ENCODE results near the gene WNT3A.

WNT3A gene

DNA sequence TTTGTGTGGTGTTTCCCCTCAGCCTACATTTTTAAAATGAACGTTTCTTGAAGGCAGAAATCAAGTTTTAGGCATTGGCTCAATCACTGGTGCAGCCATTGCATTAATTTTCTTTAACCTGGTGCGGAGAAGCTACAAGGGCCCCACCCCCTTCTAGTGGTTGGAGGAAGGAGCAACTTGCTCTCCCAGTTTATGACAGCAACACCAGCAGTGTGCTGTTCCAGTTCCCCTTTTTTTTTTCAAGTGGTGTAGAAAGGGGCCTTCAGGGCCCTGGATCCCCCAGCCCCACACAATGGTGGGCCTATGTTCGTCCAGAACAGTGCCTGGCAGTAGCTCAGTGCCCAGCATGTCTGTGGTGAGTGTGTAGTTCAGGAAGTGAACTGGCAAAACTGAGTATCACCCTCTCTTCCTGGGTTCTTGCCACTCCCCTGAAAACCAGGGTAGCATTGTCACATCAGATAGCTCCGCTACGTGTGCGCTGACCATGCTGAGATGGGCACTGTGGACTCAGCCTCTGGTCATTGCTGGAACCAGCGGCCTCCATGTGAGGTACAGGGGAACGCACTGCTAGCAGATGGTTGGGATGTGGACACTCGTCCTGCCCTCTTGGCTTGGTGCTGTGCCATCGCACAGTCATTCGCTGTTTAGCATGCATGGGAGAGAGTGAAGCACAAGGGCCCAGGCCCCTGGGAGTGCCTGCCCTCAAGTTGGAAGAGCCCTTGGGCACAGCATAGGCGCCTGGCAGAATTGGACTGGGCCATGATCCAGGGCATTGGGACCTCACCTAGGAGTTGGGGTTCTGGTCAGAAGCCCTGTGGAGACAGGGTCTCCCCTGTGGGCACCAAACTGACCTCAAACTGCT is 83.0 kb downstream of the WNT3A start:
- H3K9me3 ChIP-seq (ENCODE audit: control insufficient read depth, low read depth, low read length): no peaks in the 10 kb centered on the region
- H3K36me3 ChIP-seq (ENCODE audit: control insufficient read depth, low read depth, low read length): peaks cover 4% of the 10 kb centered on the region
- no peaks in the 10 kb centered on the region for H3K27me3 ChIP-seq (ENCODE audit: control insufficient read depth, insufficient read depth, low read length)
- H3K4me1 ChIP-seq (ENCODE audit: control insufficient read depth, low read depth, low read length): peaks cover 3% of the 10 kb centered on the region
- no peak overlapping the region for H3K4me3 ChIP-seq (ENCODE audit: low read length)
- H3K27ac ChIP-seq (ENCODE audit: low read length): no peak overlapping the region
- H3K9ac ChIP-seq (ENCODE audit: low read length): no peak overlapping the region

DNA sequence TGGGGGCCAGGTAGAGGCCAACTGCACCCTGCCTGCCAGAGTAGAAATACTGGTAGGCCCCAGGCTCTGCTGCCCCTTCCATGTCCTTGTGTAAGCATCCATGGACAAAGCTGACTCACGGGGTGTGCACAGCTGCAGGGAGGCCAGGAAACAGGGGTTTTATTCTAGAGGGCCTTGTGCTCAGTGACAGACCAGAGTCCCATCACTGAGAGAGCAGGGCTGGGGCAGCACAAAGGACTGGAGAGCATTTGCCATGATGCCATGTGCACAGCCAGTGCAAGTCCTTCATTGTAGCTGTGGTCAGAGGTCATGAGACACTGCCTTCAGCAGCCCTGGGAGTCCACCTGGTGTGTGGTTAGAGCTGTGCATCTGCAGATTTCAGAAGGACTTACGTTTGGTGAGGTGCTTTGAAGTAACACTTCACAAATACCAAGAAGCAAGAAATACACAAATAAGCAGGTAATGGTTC is 83.8 kb downstream of the WNT3A start:
- Histone ChIP-seq H3K9me3 (ENCODE audit: control insufficient read depth, low read depth, low read length) (no peaks in the 10 kb centered on the region), H3K4me3 (ENCODE audit: low read length) (no peak overlapping the region), H3K9ac (ENCODE audit: low read length) (no peak overlapping the region), H3K4me1 (ENCODE audit: control insufficient read depth, low read depth, low read length) (no peaks in the 10 kb centered on the region), H3K36me3 (ENCODE audit: control insufficient read depth, low read depth, low read length) (peaks cover 4% of the 10 kb centered on the region), H3K27ac (ENCODE audit: low read length) (no peak overlapping the region), H3K27me3 (ENCODE audit: control insufficient read depth, insufficient read depth, low read length) (no peaks in the 10 kb centered on the region)

DNA sequence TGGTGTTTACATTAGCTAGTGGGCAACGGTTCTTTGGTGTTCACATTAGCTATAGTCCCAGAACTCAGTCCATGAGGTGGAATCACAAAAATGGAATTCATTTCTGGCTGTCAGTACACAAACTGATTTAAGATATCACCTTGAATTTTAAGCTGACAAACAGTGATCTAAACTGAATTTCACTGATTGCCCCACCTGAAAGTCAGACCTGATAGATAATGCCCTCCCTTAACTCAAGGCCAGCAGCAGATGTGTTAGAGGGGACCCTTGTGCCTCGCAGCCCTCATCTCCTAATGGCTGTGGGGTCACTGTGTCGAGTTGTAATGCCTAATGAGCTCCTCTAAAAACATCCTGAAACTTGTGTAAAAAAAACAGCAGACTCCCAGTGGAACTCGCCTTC is 84.3 kb downstream of the WNT3A start:
- Histone ChIP-seq H3K27ac (ENCODE audit: low read length) (no peak overlapping the region), H3K27me3 (ENCODE audit: control insufficient read depth, insufficient read depth, low read length) (no peaks in the 10 kb centered on the region), H3K36me3 (ENCODE audit: control insufficient read depth, low read depth, low read length) (peaks cover 6% of the 10 kb centered on the region), H3K9ac (ENCODE audit: low read length) (no peak overlapping the region), H3K9me3 (ENCODE audit: control insufficient read depth, low read depth, low read length) (no peaks in the 10 kb centered on the region), H3K4me1 (ENCODE audit: control insufficient read depth, low read depth, low read length) (no peaks in the 10 kb centered on the region), H3K4me3 (ENCODE audit: low read length) (no peak overlapping the region)

DNA sequence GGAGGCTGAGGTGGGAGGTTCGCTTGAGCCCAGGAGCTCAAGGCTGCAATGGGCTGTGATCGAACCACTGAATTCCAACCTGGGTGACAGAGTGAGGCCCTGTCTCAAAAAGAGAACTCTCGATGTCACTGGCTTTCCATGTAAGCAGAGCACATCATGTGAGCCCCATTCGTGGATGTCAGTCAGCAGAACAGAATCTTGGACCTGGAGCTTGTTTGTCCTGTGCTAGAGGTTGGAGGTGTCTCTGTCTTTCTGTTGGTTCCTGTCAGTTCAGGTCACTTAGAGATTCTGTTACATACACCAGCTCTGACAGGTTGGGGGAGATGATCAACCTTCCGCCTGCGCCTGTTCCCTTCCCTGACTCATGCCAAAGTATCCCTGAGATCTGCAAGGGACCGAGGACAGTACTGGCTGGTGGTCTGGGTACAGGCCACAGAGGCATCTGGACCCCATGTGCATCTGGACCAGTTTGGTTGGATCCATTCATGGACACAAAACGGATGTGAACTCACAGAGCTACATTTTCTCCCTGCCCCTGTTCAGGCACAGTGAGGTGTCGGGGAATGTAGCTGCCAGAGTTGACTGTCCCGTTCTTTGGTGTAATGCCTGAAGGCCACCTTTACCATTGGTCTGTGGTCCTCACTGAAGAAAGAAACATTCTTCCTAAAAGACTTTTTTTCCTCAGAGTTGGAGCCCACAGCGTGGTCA is 85.7 kb downstream of the WNT3A start:
- no peak overlapping the region for H3K4me3 ChIP-seq (ENCODE audit: low read length)
- no peaks in the 10 kb centered on the region for H3K27me3 ChIP-seq (ENCODE audit: control insufficient read depth, insufficient read depth, low read length)
- no peaks in the 10 kb centered on the region for H3K4me1 ChIP-seq (ENCODE audit: control insufficient read depth, low read depth, low read length)
- H3K27ac ChIP-seq (ENCODE audit: low read length): no peak overlapping the region
- peaks cover 13% of the 10 kb centered on the region for H3K36me3 ChIP-seq (ENCODE audit: control insufficient read depth, low read depth, low read length)
- no peak overlapping the region for H3K9ac ChIP-seq (ENCODE audit: low read length)
- no peaks in the 10 kb centered on the region for H3K9me3 ChIP-seq (ENCODE audit: control insufficient read depth, low read depth, low read length)

DNA sequence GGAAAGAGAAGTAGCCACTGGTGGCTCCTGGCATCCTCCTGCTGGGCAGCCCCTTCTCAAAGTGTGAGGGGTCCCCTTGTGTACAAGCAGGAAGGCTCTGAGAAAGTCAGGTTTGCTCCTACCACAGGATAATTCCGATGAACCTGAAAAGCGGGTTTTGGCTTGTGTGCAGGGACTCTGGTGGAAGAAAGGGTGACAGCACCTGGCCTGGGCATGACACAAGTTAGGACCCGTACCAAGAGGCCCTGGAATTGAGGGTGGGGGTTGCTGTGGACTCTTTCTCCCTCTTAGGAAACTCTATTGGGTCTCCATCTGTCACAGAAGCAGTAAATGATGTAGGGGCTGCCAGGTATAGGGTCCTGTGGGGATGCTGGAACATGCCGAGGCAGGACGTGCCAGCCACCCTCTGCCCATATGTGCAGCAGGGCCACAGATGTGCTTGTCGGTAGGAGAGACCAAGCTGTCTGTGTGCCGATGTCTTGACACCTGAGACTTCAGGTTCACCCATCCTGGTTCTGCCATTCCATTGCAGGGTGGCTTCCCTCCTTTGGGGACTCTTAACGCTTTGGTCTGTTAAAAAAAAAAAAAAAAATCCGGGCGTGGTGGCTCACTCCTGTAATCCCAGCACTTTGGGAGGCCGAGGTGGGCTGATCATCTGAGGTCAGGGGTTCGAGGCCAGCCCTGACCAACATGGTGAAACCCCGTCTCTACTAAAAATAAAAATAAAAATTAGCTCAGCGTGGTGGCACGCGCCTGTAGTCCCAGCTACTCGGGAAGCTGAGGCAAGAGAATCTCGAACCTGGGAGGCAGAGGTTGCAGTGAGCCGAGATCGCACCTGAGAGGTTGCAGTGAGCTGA is 86.5 kb downstream of the WNT3A start:
- Histone ChIP-seq H3K36me3 (ENCODE audit: control insufficient read depth, low read depth, low read length) (peaks cover 20% of the 10 kb centered on the region), H3K27me3 (ENCODE audit: control insufficient read depth, insufficient read depth, low read length) (no peaks in the 10 kb centered on the region), H3K27ac (ENCODE audit: low read length) (no peak overlapping the region), H3K4me3 (ENCODE audit: low read length) (no peak overlapping the region), H3K9ac (ENCODE audit: low read length) (no peak overlapping the region), H3K9me3 (ENCODE audit: control insufficient read depth, low read depth, low read length) (no peaks in the 10 kb centered on the region), H3K4me1 (ENCODE audit: control insufficient read depth, low read depth, low read length) (no peaks in the 10 kb centered on the region)

DNA sequence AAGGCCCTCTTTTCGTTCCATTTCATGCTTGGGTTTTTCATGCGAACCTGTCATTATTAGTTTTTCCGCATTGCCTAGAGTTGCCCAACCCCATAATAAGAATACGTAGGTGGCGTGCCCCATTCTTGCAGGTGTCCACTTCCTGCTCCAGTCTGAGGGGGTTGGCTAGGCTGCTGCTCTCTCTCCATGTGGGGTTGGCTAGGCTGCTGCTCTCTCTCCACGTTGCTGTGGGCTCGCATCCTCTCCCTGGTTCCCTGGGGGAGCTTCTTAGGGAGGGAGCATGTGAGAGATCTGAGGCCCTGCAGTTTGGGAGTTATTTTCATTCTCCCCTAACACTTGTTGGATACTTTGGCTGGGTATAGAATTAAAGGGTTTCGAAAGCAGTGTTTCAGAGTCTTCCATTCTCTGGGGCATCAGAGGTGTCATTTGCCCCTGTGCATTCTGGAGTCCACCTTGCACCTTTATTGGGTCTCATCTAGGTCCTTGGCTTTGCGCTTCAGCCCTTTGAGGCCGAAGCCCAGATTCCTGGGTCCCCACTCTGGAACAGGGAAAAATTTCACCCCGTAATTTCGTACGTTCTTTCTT is 87.7 kb downstream of the WNT3A start:
- Histone ChIP-seq H3K9me3 (ENCODE audit: control insufficient read depth, low read depth, low read length) (no peaks in the 10 kb centered on the region), H3K4me1 (ENCODE audit: control insufficient read depth, low read depth, low read length) (no peaks in the 10 kb centered on the region), H3K27ac (ENCODE audit: low read length) (no peak overlapping the region), H3K27me3 (ENCODE audit: control insufficient read depth, insufficient read depth, low read length) (no peaks in the 10 kb centered on the region), H3K9ac (ENCODE audit: low read length) (no peak overlapping the region), H3K36me3 (ENCODE audit: control insufficient read depth, low read depth, low read length) (peaks cover 28% of the 10 kb centered on the region), H3K4me3 (ENCODE audit: low read length) (no peak overlapping the region)

DNA sequence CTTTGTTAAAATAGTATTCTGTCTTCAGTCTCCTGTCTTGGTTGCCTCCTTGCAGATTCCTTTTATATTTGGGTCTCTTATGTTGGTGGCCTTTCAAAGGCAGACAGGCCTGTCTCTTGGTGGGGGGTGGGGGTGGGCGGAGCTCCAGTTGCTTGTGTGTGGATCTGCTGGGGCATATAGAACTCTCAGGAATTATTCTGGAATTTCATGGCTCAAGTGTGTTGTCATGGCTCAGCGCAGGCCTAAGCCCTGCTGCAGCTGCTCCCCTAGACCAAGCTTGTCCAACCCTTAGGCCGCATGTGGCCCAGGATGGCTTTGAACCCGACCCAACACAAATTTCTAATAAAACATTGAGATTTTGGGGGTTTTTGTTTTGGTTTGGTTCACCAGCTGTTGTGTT is 88.4 kb downstream of the WNT3A start:
- no peaks in the 10 kb centered on the region for H3K27me3 ChIP-seq (ENCODE audit: control insufficient read depth, insufficient read depth, low read length)
- peaks cover 35% of the 10 kb centered on the region for H3K36me3 ChIP-seq (ENCODE audit: control insufficient read depth, low read depth, low read length)
- no peaks in the 10 kb centered on the region for H3K4me1 ChIP-seq (ENCODE audit: control insufficient read depth, low read depth, low read length)
- H3K9ac ChIP-seq (ENCODE audit: low read length): no peak overlapping the region
- no peak overlapping the region for H3K27ac ChIP-seq (ENCODE audit: low read length)
- H3K4me3 ChIP-seq (ENCODE audit: low read length): no peak overlapping the region
- no peaks in the 10 kb centered on the region for H3K9me3 ChIP-seq (ENCODE audit: control insufficient read depth, low read depth, low read length)

DNA sequence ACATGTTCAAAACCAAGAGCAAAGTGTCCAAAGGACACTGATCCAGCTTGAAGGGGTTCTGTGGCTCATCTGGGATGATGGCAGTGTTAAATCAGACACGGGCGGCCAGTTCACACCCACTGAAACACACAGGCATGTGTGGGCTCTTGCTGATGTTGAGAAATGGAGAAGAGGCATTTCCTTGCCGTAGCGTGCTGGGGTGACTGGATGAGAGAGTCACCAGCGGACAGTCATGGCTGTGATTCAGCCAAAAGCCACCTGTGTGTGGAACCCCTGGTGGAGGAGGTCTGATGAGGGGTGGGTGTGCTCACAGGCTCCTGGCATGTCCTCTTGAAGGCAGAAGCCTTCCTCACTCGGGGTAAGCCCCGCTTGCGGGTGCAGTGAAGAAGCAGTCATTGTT is 89.1 kb downstream of the WNT3A start:
- Histone ChIP-seq H3K27ac (ENCODE audit: low read length) (no peak overlapping the region), H3K9me3 (ENCODE audit: control insufficient read depth, low read depth, low read length) (no peaks in the 10 kb centered on the region), H3K9ac (ENCODE audit: low read length) (no peak overlapping the region), H3K4me3 (ENCODE audit: low read length) (no peak overlapping the region), H3K4me1 (ENCODE audit: control insufficient read depth, low read depth, low read length) (no peaks in the 10 kb centered on the region), H3K36me3 (ENCODE audit: control insufficient read depth, low read depth, low read length) (peaks cover 41% of the 10 kb centered on the region), H3K27me3 (ENCODE audit: control insufficient read depth, insufficient read depth, low read length) (no peaks in the 10 kb centered on the region)

DNA sequence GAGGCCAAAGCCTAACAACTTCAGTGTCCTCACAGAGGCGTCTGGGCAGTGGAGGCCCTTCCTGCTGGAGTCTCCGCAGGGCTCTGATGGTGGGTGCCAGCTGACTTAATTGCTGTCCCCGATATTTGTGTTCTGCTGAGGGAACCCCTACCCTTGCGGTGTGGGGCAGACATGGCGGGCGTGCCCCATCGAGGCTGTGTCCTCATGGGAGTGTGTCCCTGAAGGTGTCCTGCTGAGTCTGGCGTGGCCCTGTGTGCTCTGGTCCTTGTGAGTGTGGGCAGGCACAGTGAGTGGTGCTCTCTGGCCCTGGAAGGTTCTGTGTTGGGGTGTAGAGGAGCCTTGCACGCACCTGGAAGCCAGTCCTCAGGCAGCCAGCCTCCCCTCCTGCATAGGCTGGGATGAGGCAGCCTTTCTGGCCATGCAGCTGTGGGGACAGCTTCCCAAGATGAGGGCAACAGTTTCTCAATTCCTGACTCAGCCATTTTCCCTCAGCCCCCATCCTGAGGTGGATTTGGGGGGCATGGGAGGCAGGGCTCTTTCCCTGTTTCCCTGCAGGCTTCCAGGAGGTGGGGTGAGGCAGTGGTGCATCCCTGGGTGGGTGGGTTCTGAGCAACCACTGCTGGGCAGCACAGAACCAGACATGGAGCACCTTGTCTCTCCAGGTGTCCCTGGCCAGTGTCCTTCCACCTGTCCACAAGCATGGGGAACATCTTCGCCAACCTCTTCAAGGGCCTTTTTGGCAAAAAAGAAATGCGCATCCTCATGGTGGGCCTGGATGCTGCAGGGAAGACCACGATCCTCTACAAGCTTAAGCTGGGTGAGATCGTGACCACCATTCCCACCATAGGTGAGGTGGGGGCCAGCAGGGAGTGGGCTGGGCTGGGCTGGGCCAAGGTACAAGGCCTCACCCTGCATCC is 89.9 kb downstream of the WNT3A start:
- H3K27me3 ChIP-seq (ENCODE audit: control insufficient read depth, insufficient read depth, low read length): no peaks in the 10 kb centered on the region
- H3K9ac ChIP-seq (ENCODE audit: low read length): no peak overlapping the region
- H3K36me3 ChIP-seq (ENCODE audit: control insufficient read depth, low read depth, low read length): peaks cover 44% of the 10 kb centered on the region

DNA sequence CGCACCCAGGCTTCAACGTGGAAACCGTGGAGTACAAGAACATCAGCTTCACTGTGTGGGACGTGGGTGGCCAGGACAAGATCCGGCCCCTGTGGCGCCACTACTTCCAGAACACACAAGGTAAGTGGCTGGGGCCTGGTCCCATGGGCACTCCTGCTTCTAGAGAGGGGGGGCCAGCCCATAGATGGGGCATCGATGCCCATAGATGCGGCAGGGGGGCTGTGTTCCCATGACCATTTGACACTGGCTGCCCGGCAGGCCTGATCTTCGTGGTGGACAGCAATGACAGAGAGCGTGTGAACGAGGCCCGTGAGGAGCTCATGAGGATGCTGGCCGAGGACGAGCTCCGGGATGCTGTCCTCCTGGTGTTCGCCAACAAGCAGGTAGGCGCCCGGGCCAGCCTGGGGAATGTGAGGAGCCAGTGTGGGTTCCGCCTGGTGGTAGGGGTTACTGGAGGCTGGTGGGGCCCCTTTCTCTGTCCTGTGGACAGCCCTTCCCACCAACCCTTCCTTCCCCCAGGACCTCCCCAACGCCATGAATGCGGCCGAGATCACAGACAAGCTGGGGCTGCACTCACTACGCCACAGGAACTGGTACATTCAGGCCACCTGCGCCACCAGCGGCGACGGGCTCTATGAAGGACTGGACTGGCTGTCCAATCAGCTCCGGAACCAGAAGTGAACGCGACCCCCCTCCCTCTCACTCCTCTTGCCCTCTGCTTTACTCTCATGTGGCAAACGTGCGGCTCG is 90.7 kb downstream of the WNT3A start:
- Histone ChIP-seq H3K4me1 (ENCODE audit: control insufficient read depth, low read depth, low read length) (no peaks in the 10 kb centered on the region), H3K27me3 (ENCODE audit: control insufficient read depth, insufficient read depth, low read length) (no peaks in the 10 kb centered on the region), H3K36me3 (ENCODE audit: control insufficient read depth, low read depth, low read length) (peaks cover 44% of the 10 kb centered on the region), H3K9ac (ENCODE audit: low read length) (no peak overlapping the region), H3K4me3 (ENCODE audit: low read length) (no peak overlapping the region), H3K9me3 (ENCODE audit: control insufficient read depth, low read depth, low read length) (no peaks in the 10 kb centered on the region), H3K27ac (ENCODE audit: low read length) (no peak overlapping the region)

More for the DNA sequence above, 89.9 kb downstream of the WNT3A start:
- Histone ChIP-seq H3K4me1 (ENCODE audit: control insufficient read depth, low read depth, low read length) (no peaks in the 10 kb centered on the region), H3K4me3 (ENCODE audit: low read length) (no peak overlapping the region), H3K27ac (ENCODE audit: low read length) (no peak overlapping the region), H3K9me3 (ENCODE audit: control insufficient read depth, low read depth, low read length) (no peaks in the 10 kb centered on the region)

Measured in iPS-18a (cell line).